Superior temporal gyrus (tissue), 1 donor: ENCODE data around the gene GBE1.

ENCODE experiments used
- DNase-seq: peaks from one replicate; pipeline ENCODE4 v3.0.0-alpha.2; 2016; ENCODE audit errors: extremely low spot score

GBE1 gene

GRCh38 chr3:81621277-81621676, 140.2 kb downstream of the GBE1 start:
- DNase-seq, result no peak

GRCh38 chr3:81620849-81621248, 140.6 kb downstream of the GBE1 start:
- no peak for DNase-seq

GRCh38 chr3:81612768-81613167, 148.7 kb downstream of the GBE1 start:
- no peak for DNase-seq

- DNase-seq, result no peak
Measured at GRCh38 chr3:81602781-81603180, 158.7 kb downstream of the GBE1 start.

- no peak for DNase-seq
Measured at GRCh38 chr3:81601707-81602305, 159.6 kb downstream of the GBE1 start.

GRCh38 chr3:81592101-81592500, 169.3 kb downstream of the GBE1 start:
- no peak for DNase-seq

- no peak for DNase-seq
Measured at GRCh38 chr3:81585937-81586336, 175.5 kb downstream of the GBE1 start.

GRCh38 chr3:81585056-81585455, 176.4 kb downstream of the GBE1 start:
- DNase-seq, result no peak

- DNase-seq, result peak; percentile 32
Measured at GRCh38 chr3:81581966-81582599, 179.4 kb downstream of the GBE1 start.

GRCh38 chr3:81580355-81580754, 181.1 kb downstream of the GBE1 start:
- no peak for DNase-seq

- no peak for DNase-seq
Measured at GRCh38 chr3:81579744-81580143, 181.7 kb downstream of the GBE1 start.

GRCh38 chr3:81572201-81572756, 189.2 kb downstream of the GBE1 start:
- no peak for DNase-seq

- no peak for DNase-seq
Measured at GRCh38 chr3:81568378-81568777, 193.1 kb downstream of the GBE1 start.

- no peak for DNase-seq
Measured at GRCh38 chr3:81565041-81565440, 196.4 kb downstream of the GBE1 start.

- DNase-seq, result no peak
Measured at GRCh38 chr3:81558106-81558505, 203.3 kb downstream of the GBE1 start.

- no peak for DNase-seq
Measured at GRCh38 chr3:81554801-81555200, 206.6 kb downstream of the GBE1 start.

- no peak for DNase-seq
Measured at GRCh38 chr3:81554388-81554787, 207.1 kb downstream of the GBE1 start.

GRCh38 chr3:81550415-81550814, 211.0 kb downstream of the GBE1 start:
- DNase-seq, result no peak

- DNase-seq, result no peak
Measured at GRCh38 chr3:81549831-81550230, 211.6 kb downstream of the GBE1 start.

GRCh38 chr3:81549388-81549787, 212.1 kb downstream of the GBE1 start:
- no peak for DNase-seq

- no peak for DNase-seq
Measured at GRCh38 chr3:81545572-81545971, 215.9 kb downstream of the GBE1 start.

- no peak for DNase-seq
Measured at GRCh38 chr3:81544385-81544784, 217.1 kb downstream of the GBE1 start.

- DNase-seq, result no peak
Measured at GRCh38 chr3:81540787-81541186, 220.7 kb downstream of the GBE1 start.

- DNase-seq, result no peak
Measured at GRCh38 chr3:81531846-81532245, 229.6 kb downstream of the GBE1 start.
